Measurements from ENCODE around the gene CAPN14.

GRCh38 chr2:31202041-31202440 is 15.3 kb downstream of the CAPN14 start:
- TF ChIP-seq, protein P1, sequence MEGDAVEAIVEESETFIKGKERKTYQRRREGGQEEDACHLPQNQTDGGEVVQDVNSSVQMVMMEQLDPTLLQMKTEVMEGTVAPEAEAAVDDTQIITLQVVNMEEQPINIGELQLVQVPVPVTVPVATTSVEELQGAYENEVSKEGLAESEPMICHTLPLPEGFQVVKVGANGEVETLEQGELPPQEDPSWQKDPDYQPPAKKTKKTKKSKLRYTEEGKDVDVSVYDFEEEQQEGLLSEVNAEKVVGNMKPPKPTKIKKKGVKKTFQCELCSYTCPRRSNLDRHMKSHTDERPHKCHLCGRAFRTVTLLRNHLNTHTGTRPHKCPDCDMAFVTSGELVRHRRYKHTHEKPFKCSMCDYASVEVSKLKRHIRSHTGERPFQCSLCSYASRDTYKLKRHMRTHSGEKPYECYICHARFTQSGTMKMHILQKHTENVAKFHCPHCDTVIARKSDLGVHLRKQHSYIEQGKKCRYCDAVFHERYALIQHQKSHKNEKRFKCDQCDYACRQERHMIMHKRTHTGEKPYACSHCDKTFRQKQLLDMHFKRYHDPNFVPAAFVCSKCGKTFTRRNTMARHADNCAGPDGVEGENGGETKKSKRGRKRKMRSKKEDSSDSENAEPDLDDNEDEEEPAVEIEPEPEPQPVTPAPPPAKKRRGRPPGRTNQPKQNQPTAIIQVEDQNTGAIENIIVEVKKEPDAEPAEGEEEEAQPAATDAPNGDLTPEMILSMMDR (conservative IDR thresholded peaks at IDR 0.05): no peak
- TF ChIP-seq ZFX (IDR thresholded peaks at IDR 0.05): no peak

Measured in C4-2B (cell line).